GM18505 (cell line): ENCODE measurements around the gene CTNNBL1.
A peak's percentile ranks its signal among the peaks of the same experiment; 100 is the strongest.
"Not testable (repeated sequence)": the region's sequence is repeated elsewhere in the genome, so short reads cannot be mapped to it uniquely, and the experiment has no call there.

ENCODE experiments used
- ATAC-seq: cut with Tn5 transposase; IDR thresholded peaks from one replicate; pipeline ENCODE4 v1.9.1; 2021; ENCODE audit not compliant: unreplicated experiment
- POLR2A ChIP-seq: IDR thresholded peaks from 4 replicates; pipeline ENCODE4 v1.6.1; 2011; ENCODE audit warnings: borderline replicate concordance; ENCODE audit not compliant: insufficient read depth, insufficient read length; ENCODE audit errors: extremely low read depth

CTNNBL1 gene, protein sequence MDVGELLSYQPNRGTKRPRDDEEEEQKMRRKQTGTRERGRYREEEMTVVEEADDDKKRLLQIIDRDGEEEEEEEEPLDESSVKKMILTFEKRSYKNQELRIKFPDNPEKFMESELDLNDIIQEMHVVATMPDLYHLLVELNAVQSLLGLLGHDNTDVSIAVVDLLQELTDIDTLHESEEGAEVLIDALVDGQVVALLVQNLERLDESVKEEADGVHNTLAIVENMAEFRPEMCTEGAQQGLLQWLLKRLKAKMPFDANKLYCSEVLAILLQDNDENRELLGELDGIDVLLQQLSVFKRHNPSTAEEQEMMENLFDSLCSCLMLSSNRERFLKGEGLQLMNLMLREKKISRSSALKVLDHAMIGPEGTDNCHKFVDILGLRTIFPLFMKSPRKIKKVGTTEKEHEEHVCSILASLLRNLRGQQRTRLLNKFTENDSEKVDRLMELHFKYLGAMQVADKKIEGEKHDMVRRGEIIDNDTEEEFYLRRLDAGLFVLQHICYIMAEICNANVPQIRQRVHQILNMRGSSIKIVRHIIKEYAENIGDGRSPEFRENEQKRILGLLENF

DNA sequence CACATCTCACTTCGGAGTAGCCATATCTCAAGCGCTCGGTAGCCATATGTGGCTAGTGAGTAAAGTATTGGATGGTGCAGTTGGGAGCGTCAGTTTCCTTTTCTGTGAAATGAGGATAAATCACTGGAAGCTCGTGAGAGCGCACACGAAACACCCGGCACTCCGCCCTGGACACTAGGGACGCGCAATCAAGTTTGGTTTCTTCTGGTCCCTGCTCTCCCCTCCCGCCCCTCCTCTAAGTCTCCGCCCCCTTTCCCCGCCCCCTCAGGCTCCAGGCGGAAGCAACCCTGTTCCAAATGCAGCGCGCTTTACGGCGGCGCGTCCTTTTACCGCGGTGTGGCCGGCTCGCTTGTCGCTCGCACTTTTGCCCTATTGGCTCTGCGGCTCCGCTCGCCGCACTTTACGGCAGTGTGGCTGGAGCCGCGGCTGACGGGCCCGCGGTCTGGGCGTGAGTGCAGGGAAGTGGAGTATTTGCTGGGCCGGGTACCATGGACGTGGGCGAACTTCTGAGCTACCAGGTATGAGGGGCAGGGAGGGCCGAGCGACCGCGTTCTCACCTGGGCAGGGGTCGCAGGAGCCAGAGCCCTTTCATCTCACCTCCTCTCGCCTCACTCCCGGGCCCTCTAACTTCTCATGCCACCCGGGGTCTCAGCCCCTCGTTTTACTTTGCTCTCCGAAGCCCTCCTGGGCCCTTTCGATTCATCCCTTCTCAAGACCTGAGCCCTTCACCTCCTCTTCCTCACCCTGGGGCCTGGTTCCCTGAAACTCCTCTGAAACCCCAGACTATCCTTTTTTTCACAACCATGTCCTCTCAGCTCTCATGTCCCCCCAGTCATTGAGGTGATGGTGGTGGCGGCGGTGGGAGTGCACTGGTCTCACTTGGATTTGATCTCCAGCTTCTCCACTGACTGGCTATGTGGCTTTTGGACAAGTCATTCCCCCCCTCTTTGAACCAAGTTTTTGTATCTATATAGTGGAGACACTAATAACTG is at the start of gene CTNNBL1:
Gene CTNNBL1 (plus strand): TSS at position 396 of the 992 bp plus-strand sequence. CDS start 93 bp downstream, at position 489.
- ATAC-seq: peak; percentile 82
- TF ChIP-seq POLR2A: peak; percentile 74

DNA sequence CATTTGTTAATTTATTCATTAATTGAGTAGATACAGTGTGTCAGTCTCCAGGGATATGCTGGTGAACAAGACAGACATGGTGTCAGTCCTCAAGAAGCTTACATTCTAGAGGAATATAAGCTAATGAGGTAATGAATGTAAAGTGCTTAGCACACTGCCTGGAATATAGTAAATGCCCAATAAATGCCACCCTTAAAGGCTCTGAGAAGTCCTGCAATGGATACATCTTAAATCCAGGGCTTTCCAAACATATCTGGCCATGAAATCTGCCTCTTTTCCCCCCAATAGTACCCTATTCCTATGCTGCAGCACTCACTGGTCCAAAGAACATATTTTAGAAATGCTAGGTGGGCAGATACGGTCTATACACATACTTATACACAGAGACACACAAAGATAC is 49.2 kb upstream of the CTNNBL1 start:
- ATAC-seq: no peak
- no peak for TF ChIP-seq POLR2A

DNA sequence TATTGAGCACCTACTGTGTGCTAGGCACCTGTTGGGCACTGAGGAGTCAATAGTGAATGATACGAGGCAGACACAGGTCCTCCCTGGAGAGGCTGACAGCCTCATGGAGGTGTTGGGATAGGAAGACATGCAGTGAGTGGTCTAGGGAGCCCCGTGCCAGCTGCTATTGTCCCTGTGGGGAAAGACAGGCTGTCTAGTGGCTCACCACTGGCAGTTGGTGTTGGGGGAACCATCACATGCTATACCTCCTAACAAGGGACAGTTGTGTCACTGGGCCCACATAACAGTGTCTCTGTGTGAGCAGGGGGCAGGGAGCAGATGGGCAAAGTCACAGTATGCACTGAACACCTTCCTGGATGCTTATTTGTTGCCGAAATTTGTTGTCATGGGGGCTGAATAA is 45.9 kb upstream of the CTNNBL1 start:
- TF ChIP-seq POLR2A: no peak
- ATAC-seq: no peak

DNA sequence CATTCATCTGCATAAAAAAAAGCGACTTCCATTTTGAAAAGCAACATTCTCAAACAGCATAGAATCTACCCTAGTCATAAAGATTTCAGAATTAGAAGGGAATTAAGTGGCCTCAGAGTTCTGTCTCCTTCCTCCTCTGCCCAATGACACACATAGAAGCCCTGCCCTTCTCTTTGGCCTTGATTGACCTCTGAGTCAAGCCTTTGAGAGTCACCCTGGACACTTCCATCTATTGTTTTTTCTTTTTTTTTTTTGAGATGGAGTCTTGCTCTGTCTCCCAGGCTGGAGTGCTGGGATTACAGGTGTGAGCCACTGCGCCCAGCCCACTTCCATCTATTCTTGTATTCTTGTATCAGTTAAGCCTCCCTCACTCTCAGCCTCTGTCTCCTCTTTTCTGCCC is 44.8 kb upstream of the CTNNBL1 start:
- no peak for ATAC-seq
- no peak for TF ChIP-seq POLR2A

DNA sequence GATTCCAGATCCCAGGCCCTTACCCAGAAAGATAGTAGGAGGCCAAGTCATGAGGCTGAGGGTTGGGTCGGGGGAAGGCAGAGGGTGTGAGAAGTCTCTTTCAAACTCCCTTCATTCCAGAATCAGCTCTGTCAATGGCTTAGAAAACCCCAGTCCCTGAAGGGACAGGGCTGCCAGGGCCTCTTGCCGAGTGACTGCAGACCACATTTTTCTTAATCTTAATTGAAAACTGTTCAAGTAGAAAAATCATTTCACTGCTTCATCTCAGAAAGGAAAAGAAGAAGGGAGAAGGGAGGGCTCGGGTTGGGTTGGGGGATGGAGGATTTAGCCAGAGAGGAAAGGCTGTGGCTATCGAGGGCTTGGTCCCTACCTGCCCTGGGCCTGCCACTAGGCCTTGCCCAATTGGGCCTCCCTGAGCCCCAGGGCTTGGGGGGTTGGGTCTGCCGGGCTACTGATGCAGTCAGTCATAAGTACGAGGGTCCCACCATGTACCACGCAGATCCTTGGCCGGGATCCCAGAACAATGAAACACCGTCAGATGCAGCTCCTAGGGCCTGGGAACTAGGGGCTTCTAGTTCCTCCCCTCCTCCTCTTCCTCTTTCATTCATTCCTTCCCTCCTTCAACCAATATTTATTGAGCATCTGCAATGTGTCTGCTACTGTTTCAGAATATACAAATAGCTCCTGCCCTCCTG is 44.0 kb upstream of the CTNNBL1 start:
- no peak for TF ChIP-seq POLR2A

DNA sequence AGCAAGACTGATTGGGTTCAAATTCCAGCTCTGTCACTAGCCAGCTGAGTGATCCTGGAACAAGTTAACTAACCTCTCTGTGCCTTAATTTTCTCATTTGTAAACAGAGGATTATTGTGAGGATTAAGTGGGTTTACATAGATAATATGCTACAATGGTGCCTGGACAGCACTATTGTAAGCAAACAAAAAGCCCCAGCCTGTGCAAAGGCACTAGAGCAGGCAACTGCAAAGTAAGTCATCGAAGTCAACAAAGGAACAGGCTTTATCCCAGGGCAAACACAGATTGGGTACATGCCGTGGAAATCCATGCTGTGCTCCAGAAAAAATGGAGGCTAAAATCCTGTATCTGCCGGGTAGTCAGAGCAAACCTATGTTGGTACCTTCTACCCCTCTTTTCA is 43.2 kb upstream of the CTNNBL1 start:
- no peak for ATAC-seq
- no peak for TF ChIP-seq POLR2A

More for the DNA sequence above, 44.0 kb upstream of the CTNNBL1 start:
- no peak for ATAC-seq

DNA sequence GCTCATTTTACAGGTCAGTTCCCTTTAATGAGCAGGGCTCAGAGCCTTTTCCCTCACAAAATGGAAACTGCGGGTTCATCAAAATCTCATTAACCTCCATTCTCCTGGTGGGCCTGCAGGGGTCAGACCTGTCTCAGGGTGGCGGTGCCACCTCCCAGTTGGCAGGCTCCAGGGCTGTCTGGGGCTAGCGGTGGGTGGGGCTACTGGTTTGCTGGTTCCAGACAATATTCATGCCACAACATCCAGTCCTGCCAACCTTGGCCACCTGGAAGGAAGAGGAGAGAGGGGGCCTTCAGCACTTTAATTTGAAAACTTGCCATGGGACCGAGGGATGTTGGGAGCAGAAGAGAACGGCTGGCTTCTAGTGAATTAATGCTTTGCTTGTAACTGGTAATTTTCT is 41.9 kb upstream of the CTNNBL1 start:
- ATAC-seq: no peak
- no peak for TF ChIP-seq POLR2A

DNA sequence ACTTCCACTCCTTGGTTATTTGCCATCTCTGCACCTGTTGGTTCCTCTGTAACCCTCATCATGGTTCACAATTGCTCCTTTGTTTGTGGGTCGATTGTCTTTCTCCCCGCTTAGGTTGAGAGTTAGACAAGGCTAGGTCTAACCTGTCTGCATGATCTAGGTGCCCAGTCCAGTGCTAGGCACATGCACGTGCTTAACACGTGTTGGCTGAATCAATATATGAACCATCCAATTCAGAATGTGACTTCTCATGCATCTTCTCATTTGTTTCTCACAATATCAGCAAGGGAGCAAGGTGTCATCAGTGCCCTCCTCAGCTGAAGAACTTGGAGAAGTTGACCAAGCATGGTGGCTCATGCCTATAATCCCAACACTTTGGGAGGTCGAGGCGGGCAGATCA is 36.9 kb upstream of the CTNNBL1 start:
- ATAC-seq: no peak

DNA sequence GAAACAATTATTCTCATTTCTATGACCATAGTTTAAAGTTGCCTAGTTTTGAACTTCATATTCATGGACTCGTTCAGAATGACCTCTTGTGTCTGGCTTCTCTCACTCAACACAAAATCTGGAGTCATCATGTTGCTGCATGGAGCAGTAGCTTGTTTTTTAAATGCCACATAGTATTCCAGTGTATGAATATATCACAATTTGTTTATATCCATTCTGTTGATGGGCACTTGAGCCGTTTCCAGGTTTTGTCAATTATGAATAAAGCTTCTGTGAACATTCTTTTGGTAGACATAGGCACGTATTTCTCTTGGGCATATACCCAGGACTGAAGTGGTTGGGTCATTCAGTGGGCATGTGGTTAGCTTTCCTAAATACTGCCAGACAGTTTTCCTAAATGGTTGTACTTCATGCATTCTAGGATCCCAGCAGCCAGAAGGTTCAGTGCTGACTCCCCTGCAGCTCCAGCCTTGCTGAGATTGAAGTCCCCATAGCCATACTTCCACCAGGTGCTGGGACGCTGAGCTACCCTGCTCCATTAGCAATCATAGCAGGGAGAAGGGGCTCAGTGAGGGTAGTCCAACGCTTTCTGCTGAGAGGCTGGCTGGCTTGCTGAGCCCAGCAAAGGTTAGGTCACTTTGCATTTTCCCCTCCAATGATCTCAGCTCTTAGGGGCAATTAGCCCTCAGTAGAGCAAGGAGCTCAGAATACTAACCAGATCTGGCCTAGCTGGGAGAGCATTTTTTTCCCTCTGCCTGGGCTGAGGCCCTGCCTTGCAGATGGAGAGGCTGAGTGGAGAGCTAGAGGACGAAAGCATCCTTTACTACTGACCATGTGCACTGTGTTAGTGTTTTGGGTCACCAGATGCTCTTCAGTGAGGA is 35.7 kb upstream of the CTNNBL1 start:
- TF ChIP-seq POLR2A: no peak
- ATAC-seq: no peak

More for the DNA sequence above, 36.9 kb upstream of the CTNNBL1 start:
- no peak for TF ChIP-seq POLR2A

DNA sequence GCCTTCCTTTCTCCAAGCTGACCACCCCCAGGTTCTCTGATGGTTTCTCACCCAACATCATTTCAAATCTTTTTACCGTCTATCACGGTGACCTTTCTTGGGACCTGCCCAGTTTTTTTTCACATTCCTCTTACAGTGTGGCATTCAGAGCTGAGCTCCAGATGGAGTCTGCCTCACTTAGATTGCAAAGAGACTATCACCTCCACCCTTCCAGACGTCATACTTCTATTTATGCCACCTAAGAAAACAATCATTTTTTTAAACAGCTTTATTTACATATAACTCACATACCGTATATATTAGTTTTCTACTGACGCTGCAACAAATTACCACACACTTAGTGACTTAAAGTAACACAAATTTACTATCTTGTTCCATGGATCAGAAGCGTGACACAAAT is 32.3 kb upstream of the CTNNBL1 start:
- no peak for TF ChIP-seq POLR2A

DNA sequence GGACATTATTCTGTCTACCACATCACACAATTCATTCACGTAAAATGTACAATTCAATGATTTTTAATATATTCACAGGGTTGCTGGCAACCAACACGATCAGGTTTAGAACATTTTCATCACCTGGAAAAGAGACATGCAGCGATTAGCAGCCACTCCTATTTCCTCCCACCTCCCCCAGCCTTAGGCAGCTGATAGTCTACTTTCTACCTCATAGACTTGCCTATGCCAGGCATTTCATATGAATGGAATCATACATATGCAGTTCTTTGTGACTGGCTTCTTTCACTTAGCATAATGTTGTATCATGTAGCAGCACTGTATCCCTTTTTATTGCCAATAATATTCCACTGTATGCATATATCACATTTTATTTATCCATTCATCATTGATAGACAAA is 31.5 kb upstream of the CTNNBL1 start:
- ATAC-seq: no peak
- TF ChIP-seq POLR2A: no peak

More for the DNA sequence above, 32.3 kb upstream of the CTNNBL1 start:
- no peak for ATAC-seq

DNA sequence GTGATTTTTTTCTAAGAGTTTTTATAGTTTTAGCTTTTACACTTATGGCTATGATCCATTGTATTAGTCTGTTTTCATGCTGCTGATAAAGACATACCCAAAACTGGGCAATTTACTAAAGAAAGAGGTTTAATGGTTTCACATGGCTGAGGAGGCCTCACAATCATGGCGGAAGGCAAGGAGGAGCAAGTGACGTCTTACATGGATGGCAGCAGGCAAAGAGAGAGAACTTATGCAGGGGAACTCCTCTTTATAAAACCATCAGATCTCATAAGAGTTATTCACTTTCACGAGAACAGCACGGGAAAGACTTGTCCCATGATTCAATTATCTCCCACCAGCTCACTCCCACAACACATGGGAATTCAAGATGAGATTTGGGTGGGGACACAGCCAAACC is 29.2 kb upstream of the CTNNBL1 start:
- not testable (repeated sequence) for ATAC-seq

DNA sequence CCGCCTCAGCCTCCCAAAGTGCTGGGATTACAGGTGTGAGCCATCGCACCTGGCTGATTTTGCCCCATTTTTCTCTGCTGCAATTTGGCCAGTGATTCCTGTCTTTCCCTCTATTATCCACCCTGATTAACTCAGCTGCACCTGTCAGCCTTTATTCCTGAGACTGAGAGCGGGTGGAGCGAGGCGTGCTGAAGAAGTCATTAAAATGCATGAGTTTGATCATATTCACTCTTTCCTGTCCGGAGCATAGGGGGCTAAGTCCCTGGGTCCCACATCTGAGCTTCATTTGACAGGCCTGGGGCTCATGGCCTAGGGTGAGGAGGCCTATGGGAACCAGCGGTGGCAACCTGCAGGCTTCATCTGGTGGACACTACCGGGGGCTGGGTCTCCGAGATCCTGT is 25.7 kb upstream of the CTNNBL1 start:
- no peak for TF ChIP-seq POLR2A
- no peak for ATAC-seq
